NCI-H2171 treated with DMSO at 0.1 percent for 48 hours (cell line): Measurements from ENCODE around the gene CARD10.
A peak's percentile ranks its signal among the peaks of the same experiment; 100 is the strongest.

Source experiments
- DNase-seq: peaks from one replicate; lab custom pipeline; 2025; lab: John Stamatoyannopoulos, UW

CARD10 gene, protein sequence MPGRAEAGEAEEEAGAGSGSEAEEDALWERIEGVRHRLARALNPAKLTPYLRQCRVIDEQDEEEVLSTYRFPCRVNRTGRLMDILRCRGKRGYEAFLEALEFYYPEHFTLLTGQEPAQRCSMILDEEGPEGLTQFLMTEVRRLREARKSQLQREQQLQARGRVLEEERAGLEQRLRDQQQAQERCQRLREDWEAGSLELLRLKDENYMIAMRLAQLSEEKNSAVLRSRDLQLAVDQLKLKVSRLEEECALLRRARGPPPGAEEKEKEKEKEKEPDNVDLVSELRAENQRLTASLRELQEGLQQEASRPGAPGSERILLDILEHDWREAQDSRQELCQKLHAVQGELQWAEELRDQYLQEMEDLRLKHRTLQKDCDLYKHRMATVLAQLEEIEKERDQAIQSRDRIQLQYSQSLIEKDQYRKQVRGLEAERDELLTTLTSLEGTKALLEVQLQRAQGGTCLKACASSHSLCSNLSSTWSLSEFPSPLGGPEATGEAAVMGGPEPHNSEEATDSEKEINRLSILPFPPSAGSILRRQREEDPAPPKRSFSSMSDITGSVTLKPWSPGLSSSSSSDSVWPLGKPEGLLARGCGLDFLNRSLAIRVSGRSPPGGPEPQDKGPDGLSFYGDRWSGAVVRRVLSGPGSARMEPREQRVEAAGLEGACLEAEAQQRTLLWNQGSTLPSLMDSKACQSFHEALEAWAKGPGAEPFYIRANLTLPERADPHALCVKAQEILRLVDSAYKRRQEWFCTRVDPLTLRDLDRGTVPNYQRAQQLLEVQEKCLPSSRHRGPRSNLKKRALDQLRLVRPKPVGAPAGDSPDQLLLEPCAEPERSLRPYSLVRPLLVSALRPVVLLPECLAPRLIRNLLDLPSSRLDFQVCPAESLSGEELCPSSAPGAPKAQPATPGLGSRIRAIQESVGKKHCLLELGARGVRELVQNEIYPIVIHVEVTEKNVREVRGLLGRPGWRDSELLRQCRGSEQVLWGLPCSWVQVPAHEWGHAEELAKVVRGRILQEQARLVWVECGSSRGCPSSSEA

DNA sequence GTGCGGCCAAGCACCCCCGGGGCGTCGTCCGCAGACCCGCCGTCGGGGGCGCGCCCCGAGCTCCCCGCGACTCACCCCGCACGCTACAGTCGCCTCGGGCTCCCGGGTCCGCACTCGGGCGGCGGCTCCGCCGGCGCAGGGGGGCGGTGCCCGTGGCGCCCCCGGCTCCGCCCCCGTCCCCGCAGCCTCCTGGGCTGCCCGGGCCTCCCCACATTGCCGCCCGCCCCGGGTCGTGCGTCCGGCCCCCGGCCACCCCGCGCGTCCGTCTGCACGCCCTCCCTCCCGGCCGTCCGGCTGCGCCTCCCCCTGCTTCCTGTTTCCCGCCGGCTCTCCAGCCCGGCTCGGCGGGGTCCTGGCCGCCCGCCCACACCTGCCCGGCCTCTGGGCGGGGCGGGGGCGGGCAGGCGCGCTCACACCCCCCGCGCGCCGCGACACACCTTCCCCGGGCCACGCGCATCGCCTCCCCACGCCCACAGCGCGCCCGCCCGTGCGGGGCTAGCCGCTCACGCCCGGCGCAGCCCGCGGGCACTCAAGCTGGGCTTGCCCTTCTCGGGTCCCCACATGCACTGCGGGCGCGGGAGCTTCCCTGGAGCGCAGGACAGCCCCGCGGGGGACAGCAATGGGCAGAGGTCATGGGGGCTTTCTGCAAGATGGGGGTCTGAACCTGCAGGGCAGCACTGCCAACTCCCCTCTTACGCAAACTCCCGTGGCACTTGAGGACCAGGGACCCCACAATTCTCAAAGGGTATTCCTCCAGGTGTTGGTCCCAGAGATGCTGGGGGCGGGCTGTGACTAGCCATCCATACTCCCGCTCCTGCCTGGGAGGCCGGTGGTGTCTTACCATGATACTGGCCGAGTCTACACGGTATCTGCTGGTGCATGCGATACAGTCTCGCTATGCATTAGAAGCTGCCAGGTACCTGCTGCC is at the start of gene CARD10:
Gene CARD10 (minus strand): TSS at position 148 of the 928 bp plus-strand sequence. CDS start 215 bp downstream, outside the sequence.
- DNase-seq: no peak

DNA sequence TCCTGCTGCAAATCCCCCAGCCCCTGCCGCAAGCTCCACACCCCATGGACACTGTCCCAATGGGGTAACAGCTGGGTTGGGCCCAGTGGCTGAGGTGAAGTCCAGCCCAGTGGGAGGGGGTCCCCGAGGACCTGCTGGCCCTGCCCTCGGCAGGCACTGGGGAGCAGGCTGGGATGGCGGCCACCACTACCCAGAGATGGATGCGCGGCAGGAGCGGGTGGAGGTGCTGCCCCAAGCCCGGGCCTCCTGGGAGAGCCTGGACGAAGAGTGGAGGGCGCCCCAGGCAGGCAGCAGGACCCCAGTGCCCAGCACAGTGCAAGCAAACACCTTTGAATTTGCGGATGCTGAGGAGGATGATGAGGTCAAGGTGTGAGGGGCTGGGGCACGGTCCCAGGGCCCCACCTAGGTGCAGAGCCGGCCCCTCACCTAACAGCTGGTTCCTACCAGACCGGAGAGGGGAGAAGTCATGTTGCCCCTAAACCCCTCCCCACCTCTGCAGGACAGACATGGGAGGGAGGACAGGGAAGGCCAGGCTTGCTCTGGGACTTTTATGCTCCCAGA is 49.3 kb upstream of the CARD10 start:
- DNase-seq: no peak

DNA sequence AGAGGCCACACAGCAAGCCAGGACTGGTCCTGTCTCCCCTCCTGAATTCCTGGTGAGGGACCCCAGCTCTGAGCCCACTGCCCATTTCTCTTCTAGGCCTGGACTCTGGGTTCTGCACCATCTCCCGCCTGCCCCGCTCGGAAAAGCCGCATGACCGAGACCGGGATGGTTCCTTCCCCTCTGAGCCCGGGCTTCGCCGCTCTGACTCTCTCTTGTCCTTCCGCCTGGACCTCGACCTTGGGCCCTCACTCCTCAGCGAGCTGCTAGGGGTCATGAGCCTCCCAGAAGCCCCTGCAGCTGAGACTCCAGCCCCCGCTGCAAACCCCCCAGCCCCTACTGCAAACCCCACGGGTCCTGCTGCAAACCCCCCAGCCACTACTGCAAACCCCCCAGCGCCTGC is 48.8 kb upstream of the CARD10 start:
- no peak for DNase-seq

DNA sequence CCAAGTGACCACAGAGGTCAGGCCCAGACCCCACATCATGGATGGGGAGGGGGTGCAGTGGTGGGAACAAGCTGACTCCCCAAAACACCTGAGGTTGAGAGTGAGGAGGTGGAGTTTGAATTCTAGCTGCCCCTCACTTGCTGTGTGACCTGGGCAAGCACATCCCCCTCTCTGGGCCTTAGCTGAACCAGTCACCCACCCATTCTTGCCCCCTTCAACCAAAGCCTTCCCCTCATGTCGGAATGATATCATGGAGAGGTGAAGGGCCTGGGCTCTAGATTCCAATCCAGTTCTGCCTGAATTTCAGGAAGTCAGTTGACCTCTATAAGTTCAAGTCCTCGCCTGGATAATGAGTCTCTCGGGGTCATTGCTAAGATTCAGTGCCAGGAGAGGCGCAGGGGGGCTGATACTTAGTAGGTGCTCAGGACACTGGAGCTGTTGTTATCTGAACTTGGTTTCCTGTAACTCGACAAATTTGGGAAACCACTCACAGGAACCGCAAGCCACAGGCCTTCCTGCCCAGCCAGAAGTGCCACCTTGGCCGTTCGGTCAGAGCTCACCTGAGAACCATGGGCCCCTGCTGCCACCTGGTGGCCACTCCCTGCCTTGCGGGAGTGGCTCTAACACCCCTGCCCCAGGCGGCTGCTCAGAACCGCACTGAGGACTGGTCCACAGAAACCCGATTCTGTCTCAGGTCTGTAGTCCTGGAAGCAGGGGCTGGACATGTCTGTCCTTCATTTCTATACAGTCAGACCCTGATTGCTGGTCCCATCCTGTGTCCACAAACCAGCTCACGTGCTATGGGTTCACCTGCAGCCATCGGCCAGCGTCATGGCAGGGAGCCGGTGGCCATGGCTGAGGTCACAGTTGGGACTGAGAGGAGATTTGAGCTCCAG is 47.9 kb upstream of the CARD10 start:
- peak; percentile 64 for DNase-seq

DNA sequence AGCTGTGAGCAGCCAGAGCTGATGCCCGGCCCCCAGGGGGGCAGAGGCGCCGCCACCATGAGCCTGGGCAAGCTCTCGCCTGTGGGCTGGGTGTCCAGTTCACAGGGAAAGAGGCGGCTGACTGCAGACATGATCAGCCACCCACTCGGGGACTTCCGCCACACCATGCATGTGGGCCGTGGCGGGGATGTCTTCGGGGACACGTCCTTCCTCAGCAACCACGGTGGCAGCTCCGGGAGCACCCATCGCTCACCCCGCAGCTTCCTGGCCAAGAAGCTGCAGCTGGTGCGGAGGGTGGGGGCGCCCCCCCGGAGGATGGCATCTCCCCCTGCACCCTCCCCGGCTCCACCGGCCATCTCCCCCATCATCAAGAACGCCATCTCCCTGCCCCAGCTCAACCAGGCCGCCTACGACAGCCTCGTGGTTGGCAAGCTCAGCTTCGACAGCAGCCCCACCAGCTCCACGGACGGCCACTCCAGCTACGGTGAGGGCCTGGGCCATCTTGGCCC is 47.2 kb upstream of the CARD10 start:
- DNase-seq: no peak

DNA sequence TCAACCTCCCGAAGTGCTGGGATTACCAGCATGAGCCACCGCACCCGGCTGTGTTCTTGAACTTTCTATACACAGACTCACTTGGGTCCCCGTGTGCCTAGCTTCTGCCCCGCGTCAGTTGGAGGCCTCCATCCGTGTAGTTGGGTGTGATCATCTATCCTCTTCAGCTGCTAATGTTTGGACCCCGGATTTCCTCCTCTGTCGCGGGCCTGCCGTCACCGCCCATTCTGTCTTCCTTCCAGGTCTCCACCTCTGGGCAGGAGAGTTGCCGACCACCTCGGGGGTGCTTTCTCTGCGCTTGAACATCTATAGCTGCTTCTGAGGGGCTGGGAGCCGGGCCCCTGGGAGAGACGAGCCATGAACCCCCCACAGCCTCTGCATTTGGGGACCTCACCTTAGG is 46.6 kb upstream of the CARD10 start:
- DNase-seq: no peak

DNA sequence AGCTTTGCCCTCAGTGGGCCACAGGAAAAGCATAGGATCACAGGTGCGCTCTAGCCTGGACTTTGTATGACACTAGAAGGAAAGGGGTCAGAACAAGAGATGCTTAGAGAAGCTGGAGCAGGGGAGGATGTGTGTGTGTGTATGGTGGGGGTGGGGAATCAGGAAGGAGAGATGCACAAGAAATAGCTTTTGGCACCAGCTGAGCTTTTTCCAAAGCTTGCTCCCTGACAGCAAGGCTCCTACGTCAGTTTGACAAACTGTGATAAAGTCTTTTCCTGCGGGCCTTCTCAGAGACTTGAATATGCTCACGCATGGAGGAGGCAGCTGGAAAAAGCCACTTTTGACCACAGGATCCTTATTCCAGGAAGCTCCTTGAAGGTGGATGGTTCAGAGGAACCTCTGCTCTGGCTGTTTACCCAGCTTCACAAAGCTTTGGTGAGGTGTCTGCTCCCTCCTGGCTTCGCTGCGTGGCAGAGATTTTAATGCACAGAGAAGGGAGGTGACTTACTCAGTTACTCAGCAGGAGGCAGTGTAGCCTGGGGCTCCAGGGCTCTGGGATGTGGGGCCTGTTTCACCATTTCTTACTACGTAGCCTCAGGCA is 45.0 kb upstream of the CARD10 start:
- no peak for DNase-seq

DNA sequence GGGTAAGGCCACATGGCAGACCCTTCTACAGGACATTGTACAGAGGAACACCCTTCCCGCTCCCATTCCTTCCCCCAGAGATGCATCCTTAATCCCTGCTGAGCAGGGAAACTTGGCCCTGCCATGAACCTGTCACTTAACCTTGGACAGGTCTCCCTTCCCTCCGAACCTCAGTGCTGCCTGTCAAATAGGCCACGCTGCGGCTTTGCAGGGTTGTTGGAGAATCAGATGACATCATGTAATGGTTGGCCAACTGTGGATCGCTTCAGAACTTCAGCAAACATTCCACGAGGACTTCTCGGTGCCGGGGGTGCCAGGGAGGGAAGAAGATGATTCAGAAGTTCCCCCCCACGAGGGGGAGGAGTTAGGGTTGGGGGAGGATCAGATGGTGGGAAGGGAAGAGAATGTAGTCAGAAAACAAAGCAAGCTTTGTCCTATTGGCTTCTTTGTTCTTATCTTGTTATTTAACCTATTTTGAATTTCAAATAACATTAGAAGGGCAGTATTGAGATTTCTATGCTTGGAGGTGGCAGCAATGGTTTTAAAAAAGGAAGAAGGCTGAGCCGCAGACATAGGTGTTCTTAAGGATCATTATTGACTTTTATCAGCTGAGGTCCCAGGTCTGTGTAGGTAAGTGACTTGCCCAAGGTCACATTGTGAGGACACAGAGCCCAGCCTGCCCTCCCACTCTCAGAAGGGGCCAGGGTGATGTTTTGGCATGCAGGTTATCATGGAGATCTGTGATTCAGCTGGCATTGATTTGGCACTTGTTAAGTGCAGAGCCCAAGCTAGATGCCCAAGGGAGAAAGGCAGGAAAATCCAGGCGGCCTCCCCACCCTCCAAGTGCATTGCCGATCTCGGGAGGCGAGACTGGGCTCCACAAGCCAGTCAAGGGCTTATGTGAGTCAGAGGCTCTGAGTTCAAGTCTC is 44.2 kb upstream of the CARD10 start:
- DNase-seq: no peak

DNA sequence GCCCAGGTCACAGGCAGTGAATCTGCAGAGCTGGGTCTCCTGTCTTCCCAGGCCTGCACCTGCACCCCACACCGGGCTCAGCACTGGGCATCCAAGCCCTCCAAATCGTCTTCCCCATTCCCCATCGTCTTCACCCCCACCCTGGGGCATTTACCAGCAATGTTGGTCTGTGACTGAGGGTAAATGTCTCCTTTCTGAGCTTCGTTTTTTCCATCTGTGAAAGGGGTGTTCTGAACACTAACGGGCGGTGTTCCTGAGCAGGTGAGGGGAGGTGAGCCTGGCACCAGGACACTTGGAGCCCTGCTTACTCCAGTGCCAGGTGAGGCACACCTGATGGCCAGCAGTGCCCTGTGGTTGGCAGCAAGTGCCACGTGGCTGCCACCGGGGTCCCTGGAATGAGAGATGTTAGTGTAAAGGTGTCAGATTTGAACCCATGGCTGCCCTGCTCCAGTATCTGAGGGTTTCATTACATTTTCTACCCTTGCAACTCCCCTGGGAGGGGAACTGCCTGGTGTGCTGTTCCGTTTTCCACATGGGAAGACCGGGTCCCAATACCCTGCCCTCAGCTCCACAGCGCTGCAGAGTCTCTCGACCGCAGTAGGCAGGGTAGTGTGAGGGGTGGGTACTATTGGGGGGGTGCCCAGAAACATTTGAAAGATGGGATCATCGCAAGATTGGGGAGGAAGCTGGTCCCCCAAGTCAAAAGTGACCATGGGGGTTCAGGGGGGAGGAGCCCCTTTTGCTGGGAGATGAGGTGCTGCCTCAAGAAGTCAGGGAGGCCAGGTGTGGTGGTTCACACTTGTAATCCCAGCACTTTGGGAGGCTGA is 43.0 kb upstream of the CARD10 start:
- DNase-seq: no peak

DNA sequence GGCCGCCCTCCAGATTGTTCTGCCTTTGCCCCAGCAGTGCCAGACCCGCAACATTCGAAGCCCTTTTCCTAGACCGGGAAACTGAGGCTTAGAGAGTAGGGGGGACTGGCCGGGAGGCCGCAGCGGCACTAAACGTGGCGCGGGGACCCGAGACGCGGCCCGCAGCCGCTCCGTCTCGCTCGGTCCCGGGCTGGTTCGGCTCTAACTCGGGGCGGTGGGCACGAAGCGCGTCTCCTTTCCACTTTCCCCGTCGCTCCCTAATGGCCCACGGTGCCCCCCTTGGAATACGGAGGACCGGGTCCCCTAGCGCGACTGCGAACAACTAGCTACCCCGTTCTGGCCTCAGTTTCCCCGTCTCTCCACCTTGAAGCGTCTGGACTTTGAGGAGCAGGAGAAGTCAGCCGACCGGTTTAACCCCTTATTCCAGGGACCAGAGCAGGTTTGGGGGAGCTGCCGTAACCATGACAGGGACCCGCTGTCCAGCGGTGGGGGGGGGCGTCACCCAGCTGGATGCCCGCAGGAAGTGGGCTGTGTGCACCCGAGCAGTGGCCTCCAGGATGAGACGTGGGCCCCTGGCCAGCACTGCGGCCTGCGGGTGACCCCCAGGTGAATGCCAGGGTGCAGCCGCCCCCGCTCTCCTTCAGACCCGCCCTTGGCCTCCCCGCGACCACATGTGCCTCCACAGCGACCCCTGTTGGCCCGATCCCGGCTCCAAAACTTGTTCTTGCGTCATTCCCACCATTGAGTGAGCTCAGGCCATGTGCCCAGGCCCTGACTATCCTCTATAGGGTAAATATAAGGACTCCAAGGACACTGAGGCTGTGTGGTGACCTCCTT is 42.2 kb upstream of the CARD10 start:
- peak; percentile 31 for DNase-seq

DNA sequence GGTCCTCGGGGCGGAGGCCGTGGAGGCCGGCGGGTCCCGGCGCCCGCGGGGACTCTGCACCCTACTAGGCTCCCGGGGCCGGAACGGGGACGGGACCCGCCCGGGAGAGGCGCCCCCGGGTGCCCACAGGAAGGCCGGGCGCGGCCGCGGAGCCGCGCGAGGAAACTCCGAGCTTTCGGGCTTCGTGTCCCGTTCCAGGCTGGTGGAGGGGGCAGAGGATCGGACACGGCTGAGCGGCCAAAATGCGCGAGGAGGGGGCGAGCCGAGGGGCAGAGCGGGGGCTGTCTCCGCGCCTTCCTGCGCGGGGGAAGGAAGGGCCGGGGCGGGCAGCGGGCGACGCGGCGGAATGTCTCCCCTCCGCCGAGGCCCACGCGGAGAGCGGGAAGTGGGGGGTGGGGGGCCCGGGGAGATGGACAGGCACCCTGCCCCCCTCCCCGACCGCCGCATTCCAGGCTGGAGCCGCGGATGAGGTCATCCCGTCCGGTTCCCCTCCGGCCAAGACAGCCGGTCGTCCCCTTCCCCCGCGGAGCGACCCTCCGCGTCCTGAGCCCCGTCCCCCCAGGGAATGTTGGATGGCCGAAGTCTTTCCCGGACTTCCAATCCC is 41.5 kb upstream of the CARD10 start:
- no peak for DNase-seq

DNA sequence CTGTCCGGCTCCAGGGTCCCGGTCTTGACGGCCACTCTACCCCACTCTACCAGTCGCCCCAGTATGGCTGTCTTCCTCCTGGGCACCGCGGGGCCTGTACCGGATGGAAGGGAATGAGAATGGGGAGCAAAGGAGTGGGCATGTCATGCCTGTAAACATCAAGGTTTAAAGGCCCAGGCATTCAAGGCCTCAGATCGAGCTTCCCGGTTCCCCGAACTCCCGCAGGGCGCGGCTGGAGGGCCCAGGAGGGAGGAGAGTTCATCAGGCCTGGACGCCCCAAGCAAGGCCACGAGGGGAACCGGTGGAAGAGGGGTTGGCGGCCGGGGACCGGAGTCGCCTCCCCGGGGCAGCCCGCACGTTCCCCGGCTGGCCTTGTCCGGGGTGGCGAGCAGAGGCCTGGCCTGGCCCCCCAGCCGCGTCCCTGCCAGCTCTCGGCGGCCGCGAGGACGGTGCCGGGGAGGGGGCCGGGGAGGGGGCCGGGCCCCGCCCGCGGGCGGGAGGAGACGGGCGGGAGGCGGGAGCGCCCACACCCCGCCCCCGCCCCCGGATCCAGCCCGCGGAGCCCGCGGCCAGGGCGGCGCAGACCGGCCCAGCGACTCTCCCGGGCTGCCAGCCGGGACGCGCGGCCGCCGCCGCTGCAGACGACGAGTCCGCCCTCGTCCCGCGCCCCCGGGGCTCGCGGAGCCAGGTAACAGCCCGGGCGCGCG is 40.8 kb upstream of the CARD10 start, which contains the start of gene CDC42EP1:
Gene CDC42EP1 (plus strand): TSS at position 580 of the 707 bp plus-strand sequence. CDS start 5,870 bp downstream, outside the sequence.
- no peak for DNase-seq

DNA sequence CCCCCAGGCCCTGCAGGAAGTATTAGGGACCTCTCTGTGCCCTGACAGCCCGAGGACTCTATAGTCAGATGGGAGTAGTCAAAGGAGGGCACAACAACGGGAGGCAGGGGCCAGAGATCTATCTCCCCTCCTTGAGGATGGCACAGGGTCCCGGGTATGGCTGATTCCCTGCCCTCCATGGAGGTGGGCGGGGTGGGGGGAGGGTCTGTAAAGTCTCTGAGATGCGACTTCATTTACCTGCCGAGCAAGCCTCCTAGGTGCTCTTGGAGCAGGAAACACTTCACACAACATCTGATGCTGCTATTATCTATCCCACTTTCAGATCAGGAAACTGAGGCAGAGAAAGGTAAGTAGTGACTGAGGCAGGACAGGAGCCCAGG is 40.3 kb upstream of the CARD10 start:
- no peak for DNase-seq

DNA sequence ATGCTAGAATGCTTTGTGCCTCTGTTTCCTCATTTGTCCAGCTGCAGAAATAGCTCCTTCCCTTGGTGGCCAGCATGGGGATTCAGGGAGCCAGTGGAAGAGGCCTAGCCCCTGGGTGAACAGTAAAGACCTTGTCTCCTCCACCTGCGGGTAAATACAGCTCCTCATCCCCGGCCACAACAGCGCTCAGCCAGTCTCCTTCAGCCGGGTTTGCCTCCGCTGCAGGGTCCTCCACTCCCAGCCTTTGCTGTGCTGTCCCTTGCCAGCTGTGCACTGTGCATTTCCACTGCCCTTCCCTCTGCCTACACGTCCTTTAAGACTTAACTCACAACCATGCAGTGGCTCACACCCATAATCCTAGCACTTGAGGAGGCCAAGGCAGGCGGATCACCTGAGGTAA is 39.6 kb upstream of the CARD10 start:
- DNase-seq: no peak

DNA sequence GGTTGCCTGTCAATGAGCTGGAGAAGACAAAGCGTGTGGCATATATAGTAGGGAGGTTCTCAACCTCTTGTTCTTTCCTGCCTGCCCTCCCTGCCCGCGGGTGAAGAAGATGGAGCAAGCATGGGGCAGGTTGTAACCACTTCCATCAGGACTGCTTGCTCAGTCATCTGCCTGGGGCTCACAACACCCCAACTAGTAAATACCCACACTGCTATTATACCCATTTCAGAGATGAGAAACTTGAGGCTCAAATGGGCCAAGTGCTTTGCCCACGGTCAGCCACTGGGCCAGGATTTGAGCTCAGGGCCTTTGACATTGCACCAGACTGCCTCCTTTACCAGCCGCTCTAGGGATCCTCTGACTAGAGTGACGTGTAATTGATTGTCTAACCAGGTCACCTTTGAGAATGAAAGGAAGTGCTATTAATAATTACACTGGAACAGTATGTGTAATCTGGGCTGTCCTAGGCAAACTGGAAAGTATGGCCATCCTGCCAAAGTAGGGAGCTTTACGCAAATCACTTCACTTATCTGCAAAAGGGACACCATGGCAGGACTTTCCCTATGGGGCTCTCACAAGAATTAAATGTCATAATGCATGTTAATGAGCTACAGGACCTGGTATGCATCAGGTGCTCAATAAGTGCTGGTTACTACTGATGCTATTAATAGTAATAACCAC is 38.2 kb upstream of the CARD10 start:
- DNase-seq: no peak
